K562 (cell line): Measurements from ENCODE around the gene ARHGDIA. TPM values are rescaled to one million over a fixed set of nuclear protein-coding genes. Genes with fewer than 3 reads are reported as not detected.
A peak's percentile ranks its signal among the peaks of the same experiment; 100 is the strongest.

Experiments
- BHLHE40 ChIP-seq: IDR thresholded peaks from 2 replicates; pipeline ENCODE4 v1.6.1; 2011; ENCODE audit warnings: low read length, improper control_type of control experiment
- CEBPG ChIP-seq, 3 experiments: fragments of 200-800 bp in 1 of 3; sonication (Bioruptor generic) in 1 of 3; sonication (generic) in 1 of 3; formaldehyde crosslinking in 1 of 3; IDR thresholded peaks in 2 of 3; conservative IDR thresholded peaks in 1 of 3; 2 replicates each; pipeline versions ENCODE4 v1.6.1 to v1.8.0; 2016 to 2022; ENCODE audit warnings: missing compliant biosample characterization in 2 of 3, missing genetic modification characterization in 2 of 3, mild to moderate bottlenecking in 1 of 3, missing genetic modification reagents in 1 of 3
- DDX20 ChIP-seq: fragments of 450-650 bp; IDR thresholded peaks from 2 replicates; pipeline ENCODE4 v1.6.1; 2016; ENCODE audit warnings: missing genetic modification characterization, low read depth, mild to moderate bottlenecking, missing compliant biosample characterization, moderate library complexity
- ELF4 ChIP-seq: fragments of 450-650 bp; formaldehyde crosslinking; IDR thresholded peaks from 2 replicates; pipeline ENCODE4 v1.4.0; 2022; ENCODE audit warnings: missing genetic modification characterization
- FOXJ3 ChIP-seq: sonication (generic); formaldehyde crosslinking; IDR thresholded peaks from 2 replicates; pipeline ENCODE4 v1.4.0; 2020; ENCODE audit warnings: mild to moderate bottlenecking, missing genetic modification reagents
- GMEB1 ChIP-seq: fragments of 250-450 bp; sonication (Bioruptor Pico); IDR thresholded peaks from 2 replicates; pipeline ENCODE4 v1.4.0; 2020; ENCODE audit warnings: mild to moderate bottlenecking
- HBP1 ChIP-seq: fragments of 450-650 bp; formaldehyde crosslinking; IDR thresholded peaks from 2 replicates; pipeline ENCODE4 v1.4.0; 2022; ENCODE audit warnings: missing genetic modification characterization
- MAFK ChIP-seq: IDR thresholded peaks from 2 replicates; pipeline ENCODE4 v1.6.1; 2011; ENCODE audit warnings: low read length, improper control_type of control experiment
- MCM2 ChIP-seq: fragments of 450-650 bp; IDR thresholded peaks from 2 replicates; pipeline ENCODE4 v1.6.1; 2017; ENCODE audit warnings: low read depth, mild to moderate bottlenecking
- NRF1 ChIP-seq, 2 experiments: fragments of 450-650 bp; IDR thresholded peaks in 1 of 2; conservative IDR thresholded peaks in 1 of 2; 2 replicates each; pipeline ENCODE4 v1.6.1; 2014; ENCODE audit warnings: mild to moderate bottlenecking in 2 of 2
- POLR2B ChIP-seq: fragments of 450-650 bp; IDR thresholded peaks from 2 replicates; pipeline ENCODE4 v1.6.1; 2018; ENCODE audit warnings: low read depth; ENCODE audit not compliant: partially characterized antibody
- POLR2G ChIP-seq: fragments of 200-400 bp; formaldehyde crosslinking; IDR thresholded peaks from 2 replicates; pipeline ENCODE4 v1.6.1; 2017; ENCODE audit warnings: low read depth, mild to moderate bottlenecking, antibody characterized with exemption, low read length, moderate library complexity
- PPARD ChIP-seq: fragments of 250-450 bp; sonication (Bioruptor Pico); IDR thresholded peaks from 2 replicates; pipeline ENCODE4 v1.8.0; 2022; ENCODE audit warnings: inconsistent platforms, mild to moderate bottlenecking, moderate library complexity
- SNRNP70 ChIP-seq: fragments of 200-400 bp; formaldehyde crosslinking; optimal IDR thresholded peaks from 2 replicates; pipeline ENCODE3; 2017; ENCODE audit warnings: low read depth, low read length
- TFAM ChIP-seq: fragments of 250-450 bp; sonication (Bioruptor Pico); conservative IDR thresholded peaks from 2 replicates; pipeline ENCODE4 v1.5.0; 2021; ENCODE audit warnings: mild to moderate bottlenecking, moderate library complexity
- TFAP4 ChIP-seq: sonication (generic); formaldehyde crosslinking; IDR thresholded peaks from 2 replicates; pipeline ENCODE4 v1.8.0; 2022; ENCODE audit warnings: missing genetic modification reagents, mild to moderate bottlenecking, moderate library complexity, borderline replicate concordance
- UBTF ChIP-seq, 2 experiments: IDR thresholded peaks; 2 replicates each; pipeline ENCODE4 v1.6.1; 2012; ENCODE audit warnings: improper control_type of control experiment in 2 of 2, low read depth in 2 of 2, low read length in 2 of 2, borderline replicate concordance in 1 of 2
- ZBTB1 ChIP-seq: sonication (generic); formaldehyde crosslinking; IDR thresholded peaks from 2 replicates; pipeline ENCODE4 v1.8.1; 2023; ENCODE audit warnings: missing genetic modification reagents, low read depth, mild to moderate bottlenecking, borderline replicate concordance
- ZNF217 ChIP-seq: sonication (generic); formaldehyde crosslinking; IDR thresholded peaks from 2 replicates; pipeline ENCODE4 v1.8.0; 2022; ENCODE audit warnings: mild to moderate bottlenecking, missing genetic modification reagents
- ZNF274 ChIP-seq: IDR thresholded peaks from 2 replicates; pipeline ENCODE4 v1.6.1; 2011; ENCODE audit warnings: low read depth, mild to moderate bottlenecking, low read length, moderate library complexity, borderline replicate concordance
- ZNF431 ChIP-seq: sonication (generic); formaldehyde crosslinking; IDR thresholded peaks from 2 replicates; pipeline ENCODE4 v1.8.0; 2022; ENCODE audit warnings: mild to moderate bottlenecking, missing genetic modification reagents
- ZNF764 ChIP-seq: fragments of 250-450 bp; sonication (Bioruptor Pico); IDR thresholded peaks from 2 replicates; pipeline ENCODE4 v1.4.0; 2020; ENCODE audit warnings: low read depth, mild to moderate bottlenecking, moderate library complexity
- polyA plus RNA-seq, 8 experiments: library from polyadenylated mRNA; depleted of rRNA in 4 of 8; stranded (reverse) in 5 of 8; unstranded in 3 of 8; fragments of >200 nt; fragmentation: Nextera tagmentation in 2 of 8; fragmentation: Illumina TruSeq in 1 of 8; extraction: Ambion mirVana in 2 of 8; extraction: Trizol in 1 of 8; gene quantifications; 2 replicates each; pipeline versions ENCODE4 v1.2.1 to v1.2.3, GENCODE V29; 2011 to 2014; ENCODE audit warnings: inconsistent platforms in 1 of 8, missing spikeins in 1 of 8
- total RNA-seq, 7 experiments: library from RNA; depleted of rRNA in 6 of 7; stranded (reverse); fragments of >200 nt in 6 of 7; fragmentation: Illumina TruSeq in 2 of 7; extraction: Trizol in 2 of 7; gene quantifications; 2 replicates each; pipeline versions ENCODE4 v1.2.1 to v1.2.3, GENCODE V29; 2011 to 2021; ENCODE audit warnings: low replicate concordance in 1 of 7

ARHGDIA gene
- total and polyA plus RNA-seq, 9 of the 15 experiments (the other 6 are each of a cell fraction or from before 2014, with no cell fraction given) = 9.6 to 340 (median 97.6) TPM

- TF ChIP-seq HBP1 (CRISPR knock-in tag) (peak; percentile 21; the same call in 1 of the 2 replicates), ELF4 (CRISPR knock-in tag) (peak; percentile 56; the same call in 1 of the 2 replicates), TFAM (no peak), NRF1 (conservative IDR thresholded peaks at IDR 0.05 in 1 of 2, IDR thresholded peaks at IDR 0.05 in 1 of 2) (no peak), POLR2G (peak; percentile 77), GMEB1 (no peak), TFAP4 (peak; percentile 23; the same call in 1 of the 2 replicates), UBTF (IDR thresholded peaks at IDR 0.05; ENCODE audit: borderline replicate concordance in 1 of 2, low read depth in 2 of 2, low read length in 2 of 2) (peak in 1 of 2 experiments; percentile 73; a peak in 1 of 4 replicates), PPARD (CRISPR knock-in tag) (no peak), BHLHE40 (no peak), ZNF764 (CRISPR knock-in tag) (no peak), ZNF431 (CRISPR knock-in tag) (no peak), ZNF217 (CRISPR knock-in tag) (no peak), DDX20 (no peak), POLR2B (peak; percentile 70), ZBTB1 (CRISPR knock-in tag) (peak; percentile 30; the same call in 1 of the 2 replicates), MAFK (no peak), SNRNP70 (no peak), ZNF274 (no peak), CEBPG (CRISPR knock-in tag; IDR thresholded peaks at IDR 0.05) (no peak), CEBPG (tag; conservative IDR thresholded peaks at IDR 0.05 in 1 of 2, IDR thresholded peaks at IDR 0.05 in 1 of 2) (no peak), MCM2 (no peak), FOXJ3 (CRISPR knock-in tag) (no peak)
These were observed 3.0 kb downstream of the ARHGDIA start (continued) for GRCh38 chr17:81867991-81868673.
